MM.1S (cell line): ENCODE data around the gene CHML.

Source experiments
- DNase-seq: peaks from one replicate; pipeline ENCODE4 v3.0.0-alpha.2; 2015
- H2AFZ ChIP-seq: fragments of 300-600 bp; sonication (generic); 2 replicates; pipeline ENCODE4 v1.6.0; 2016; ENCODE audit warnings: antibody characterized with exemption, low read length
- H3F3A ChIP-seq: fragments of 300-600 bp; sonication (generic); 2 replicates; pipeline ENCODE4 v1.6.1; 2016; ENCODE audit warnings: mild to moderate bottlenecking, antibody characterized with exemption, low read length, moderate library complexity, mixed read lengths; ENCODE audit not compliant: insufficient read depth
- H3K27ac ChIP-seq: fragments of 300-600 bp; sonication (generic); 2 replicates; pipeline ENCODE4 v1.5.1; 2016; ENCODE audit warnings: mild to moderate bottlenecking, low read length
- H3K27me3 ChIP-seq: fragments of 300-600 bp; sonication (generic); replicated peaks from 2 replicates; pipeline ENCODE4 v1.6.0; 2016; ENCODE audit warnings: low read length; ENCODE audit not compliant: insufficient read depth
- H3K36me3 ChIP-seq: fragments of 300-600 bp; sonication (generic); replicated peaks from 2 replicates; pipeline ENCODE4 v1.6.1; 2016; ENCODE audit warnings: mild to moderate bottlenecking, low read length, mixed read lengths; ENCODE audit not compliant: insufficient read depth
- H3K4me1 ChIP-seq: fragments of 300-600 bp; sonication (generic); 2 replicates; pipeline ENCODE4 v1.6.1; 2016; ENCODE audit warnings: low read length, mixed read lengths
- H3K4me2 ChIP-seq: fragments of 300-600 bp; sonication (generic); 2 replicates; pipeline ENCODE4 v1.6.0; 2016; ENCODE audit warnings: low read depth, low read length
- H3K4me3 ChIP-seq: fragments of 300-600 bp; sonication (generic); 2 replicates; pipeline ENCODE4 v1.5.1; 2016; ENCODE audit warnings: low read length, mixed read lengths
- H3K79me2 ChIP-seq: fragments of 300-600 bp; sonication (generic); 2 replicates; pipeline ENCODE4 v1.6.1; 2016; ENCODE audit warnings: mixed run types, low read length, mixed read lengths
- H3K9ac ChIP-seq: fragments of 300-600 bp; sonication (generic); 2 replicates; pipeline ENCODE4 v1.6.1; 2016; ENCODE audit warnings: low read length, mixed read lengths
- H3K9me2 ChIP-seq: fragments of 300-600 bp; sonication (generic); replicated peaks from 2 replicates; pipeline ENCODE4 v1.6.1; 2016; ENCODE audit warnings: mild to moderate bottlenecking, low read length, mixed read lengths; ENCODE audit not compliant: insufficient read depth
- H3K9me3 ChIP-seq: fragments of 300-600 bp; sonication (generic); replicated peaks from 2 replicates; pipeline ENCODE4 v1.6.1; 2016; ENCODE audit warnings: mild to moderate bottlenecking, low read length, mixed read lengths; ENCODE audit not compliant: insufficient read depth
- H4K20me1 ChIP-seq: fragments of 300-600 bp; sonication (generic); 2 replicates; pipeline ENCODE4 v1.6.1; 2016; ENCODE audit warnings: mild to moderate bottlenecking, low read length, moderate library complexity, mixed read lengths; ENCODE audit not compliant: insufficient read depth
- EZH2 ChIP-seq: fragments of 300-600 bp; sonication (generic); optimal IDR thresholded peaks from 2 replicates; pipeline ENCODE3; 2017; ENCODE audit warnings: low read depth, mild to moderate bottlenecking, antibody characterized with exemption, low read length, mixed read lengths
- EZH2phosphoT487 ChIP-seq: fragments of 300-600 bp; sonication (generic); IDR thresholded peaks from 2 replicates; pipeline ENCODE4 v1.6.1; 2018; ENCODE audit warnings: antibody characterized with exemption, low read length
- TF ChIP-seq, protein P1 (sequence below): fragments of 300-600 bp; sonication (generic); IDR thresholded peaks from 2 replicates; pipeline ENCODE4 v1.5.1; 2016; ENCODE audit warnings: antibody characterized with exemption, low read length, mixed read lengths

The CHML gene

DNA sequence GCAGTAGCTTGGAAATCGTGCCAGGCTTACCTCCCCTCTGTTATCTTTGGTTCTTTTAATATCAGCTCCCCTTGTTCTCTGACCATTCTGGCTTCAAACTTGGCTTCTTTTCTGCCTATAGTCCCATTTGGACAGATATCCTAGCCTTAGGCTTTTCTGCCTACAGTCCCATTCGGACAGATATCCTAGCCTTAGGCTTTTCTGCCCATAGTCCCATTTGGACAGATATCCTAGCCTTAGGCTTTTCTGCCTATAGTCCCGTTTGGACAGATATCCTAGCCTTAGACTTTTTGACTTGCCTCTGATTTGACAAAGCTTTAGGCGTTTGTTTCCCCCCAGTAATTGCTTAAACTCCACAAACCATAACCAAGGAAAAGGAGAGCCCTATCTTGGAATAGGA lies 25.6 kb downstream of the CHML start:
- Histone ChIP-seq H3K79me2 (no peaks in the 10 kb centered on the region), H3K4me2 (no peak overlapping the region), H3K9me2 (no peaks in the 10 kb centered on the region), H3K9me3 (no peaks in the 10 kb centered on the region), H3F3A (no peaks in the 10 kb centered on the region), H3K4me1 (no peaks in the 10 kb centered on the region), H4K20me1 (no peaks in the 10 kb centered on the region), H3K27ac (no peak overlapping the region), H3K4me3 (no peak overlapping the region), H3K9ac (no peak overlapping the region), H3K27me3 (no peaks in the 10 kb centered on the region), H2AFZ (no peak overlapping the region), H3K36me3 (no peaks in the 10 kb centered on the region)
- DNase-seq = no peak
- TF ChIP-seq EZH2 = no peak
- no peak for TF ChIP-seq EZH2phosphoT487
- TF ChIP-seq, protein P1, sequence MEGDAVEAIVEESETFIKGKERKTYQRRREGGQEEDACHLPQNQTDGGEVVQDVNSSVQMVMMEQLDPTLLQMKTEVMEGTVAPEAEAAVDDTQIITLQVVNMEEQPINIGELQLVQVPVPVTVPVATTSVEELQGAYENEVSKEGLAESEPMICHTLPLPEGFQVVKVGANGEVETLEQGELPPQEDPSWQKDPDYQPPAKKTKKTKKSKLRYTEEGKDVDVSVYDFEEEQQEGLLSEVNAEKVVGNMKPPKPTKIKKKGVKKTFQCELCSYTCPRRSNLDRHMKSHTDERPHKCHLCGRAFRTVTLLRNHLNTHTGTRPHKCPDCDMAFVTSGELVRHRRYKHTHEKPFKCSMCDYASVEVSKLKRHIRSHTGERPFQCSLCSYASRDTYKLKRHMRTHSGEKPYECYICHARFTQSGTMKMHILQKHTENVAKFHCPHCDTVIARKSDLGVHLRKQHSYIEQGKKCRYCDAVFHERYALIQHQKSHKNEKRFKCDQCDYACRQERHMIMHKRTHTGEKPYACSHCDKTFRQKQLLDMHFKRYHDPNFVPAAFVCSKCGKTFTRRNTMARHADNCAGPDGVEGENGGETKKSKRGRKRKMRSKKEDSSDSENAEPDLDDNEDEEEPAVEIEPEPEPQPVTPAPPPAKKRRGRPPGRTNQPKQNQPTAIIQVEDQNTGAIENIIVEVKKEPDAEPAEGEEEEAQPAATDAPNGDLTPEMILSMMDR = no peak

GRCh38 chr1:241614144-241614543 lies 26.0 kb downstream of the CHML start:
- Histone ChIP-seq H4K20me1 (no peaks in the 10 kb centered on the region), H3K9me2 (no peaks in the 10 kb centered on the region), H3K27me3 (no peaks in the 10 kb centered on the region), H3K27ac (no peak overlapping the region), H3K9ac (no peak overlapping the region), H3K4me3 (no peak overlapping the region), H3K4me2 (no peak overlapping the region), H3K79me2 (no peaks in the 10 kb centered on the region), H2AFZ (no peak overlapping the region), H3K4me1 (no peaks in the 10 kb centered on the region), H3K36me3 (no peaks in the 10 kb centered on the region), H3K9me3 (no peaks in the 10 kb centered on the region), H3F3A (no peaks in the 10 kb centered on the region)
- DNase-seq = no peak
- TF ChIP-seq EZH2 (no peak), EZH2phosphoT487 (no peak)
- TF ChIP-seq, protein P1 = no peak

DNA sequence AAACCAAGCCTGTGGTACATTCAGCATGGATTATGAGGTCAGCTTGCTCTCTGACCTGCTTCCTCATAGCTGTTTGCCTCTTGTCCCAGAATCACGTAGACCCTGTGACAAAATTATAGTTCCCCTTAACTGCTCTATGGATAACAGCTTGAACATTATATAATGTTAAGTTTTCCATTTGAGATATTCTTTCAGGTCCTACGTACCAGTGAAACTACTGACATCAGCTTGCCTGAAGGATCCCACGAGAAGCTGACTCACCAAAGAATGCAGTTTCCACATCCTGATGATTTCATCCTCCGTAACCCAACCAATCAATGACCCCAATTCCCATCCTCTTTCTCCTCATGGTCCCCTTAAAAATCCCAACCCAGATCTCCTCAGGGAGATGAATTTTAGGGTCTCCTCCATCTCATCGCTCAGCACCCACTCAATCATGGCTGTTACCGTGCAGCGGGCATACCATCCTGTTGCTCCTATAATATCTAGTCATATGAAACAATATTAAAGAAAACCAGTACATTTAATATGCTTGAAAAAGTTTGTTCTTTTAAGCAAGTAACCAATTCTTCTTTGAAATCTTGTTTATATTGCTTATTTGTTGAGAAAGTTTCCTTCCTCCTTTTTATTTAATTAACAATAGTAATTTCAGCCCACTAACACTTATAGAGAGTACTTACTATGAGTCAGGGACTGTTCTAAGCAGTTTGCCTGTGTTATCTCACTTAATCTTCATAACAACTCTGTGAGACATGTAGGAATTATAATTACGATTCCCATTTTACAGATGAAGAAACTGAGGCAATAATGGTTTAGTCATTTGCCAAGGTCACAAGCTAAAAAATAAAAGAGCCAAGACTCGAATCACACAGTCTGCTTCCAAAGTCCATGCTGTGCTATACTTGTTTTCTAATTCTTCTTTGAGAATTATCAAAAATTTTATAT lies 27.4 kb downstream of the CHML start:
- TF ChIP-seq EZH2phosphoT487 = no peak
- Histone ChIP-seq H3K4me1 (no peaks in the 10 kb centered on the region), H2AFZ (no peak overlapping the region), H3K4me2 (no peak overlapping the region), H3K9ac (no peak overlapping the region), H4K20me1 (no peaks in the 10 kb centered on the region), H3F3A (no peaks in the 10 kb centered on the region), H3K27me3 (no peaks in the 10 kb centered on the region), H3K9me2 (no peaks in the 10 kb centered on the region), H3K4me3 (no peak overlapping the region), H3K36me3 (no peaks in the 10 kb centered on the region), H3K79me2 (no peaks in the 10 kb centered on the region), H3K9me3 (no peaks in the 10 kb centered on the region), H3K27ac (no peak overlapping the region)
- DNase-seq = no peak

GRCh38 chr1:241611736-241612135 lies 28.4 kb downstream of the CHML start:
- no peak overlapping the region for H3K27ac ChIP-seq
- no peak overlapping the region for H2AFZ ChIP-seq
- H3F3A ChIP-seq = no peaks in the 10 kb centered on the region

More at GRCh38 chr1:241611736-241612135, 28.4 kb downstream of the CHML start:
- H3K27me3 ChIP-seq = no peaks in the 10 kb centered on the region
- no peaks in the 10 kb centered on the region for H3K9me3 ChIP-seq
- H3K79me2 ChIP-seq = no peaks in the 10 kb centered on the region
- no peaks in the 10 kb centered on the region for H3K9me2 ChIP-seq
- H4K20me1 ChIP-seq = no peaks in the 10 kb centered on the region
- no peak for DNase-seq
- H3K4me1 ChIP-seq = no peaks in the 10 kb centered on the region
- H3K4me2 ChIP-seq = no peak overlapping the region
- no peak overlapping the region for H3K4me3 ChIP-seq
- no peaks in the 10 kb centered on the region for H3K36me3 ChIP-seq
- TF ChIP-seq, protein P1 = no peak
- TF ChIP-seq EZH2phosphoT487 (no peak), EZH2 (no peak)
- no peak overlapping the region for H3K9ac ChIP-seq
